Measurements from ENCODE around the gene TMEM59L.

- TF ChIP-seq CTCF (IDR thresholded peaks at IDR 0.05) (no peak), SIN3A (IDR thresholded peaks at IDR 0.05; ENCODE audit: borderline replicate concordance, insufficient read depth, low read depth, low read length) (no peak)
Measured at GRCh38 chr19:18651300-18651699, 38.6 kb downstream of the TMEM59L start.

Data from Panc1 (cell line).